HG02642 (cell line): Measurements from ENCODE around the gene MYO6.

Experiments used
- ATAC-seq: cut with Tn5 transposase; IDR thresholded peaks from one replicate; pipeline ENCODE4 v1.9.1; 2021; ENCODE audit warnings: mild to moderate bottlenecking; ENCODE audit not compliant: unreplicated experiment, poor library complexity

Gene MYO6

DNA sequence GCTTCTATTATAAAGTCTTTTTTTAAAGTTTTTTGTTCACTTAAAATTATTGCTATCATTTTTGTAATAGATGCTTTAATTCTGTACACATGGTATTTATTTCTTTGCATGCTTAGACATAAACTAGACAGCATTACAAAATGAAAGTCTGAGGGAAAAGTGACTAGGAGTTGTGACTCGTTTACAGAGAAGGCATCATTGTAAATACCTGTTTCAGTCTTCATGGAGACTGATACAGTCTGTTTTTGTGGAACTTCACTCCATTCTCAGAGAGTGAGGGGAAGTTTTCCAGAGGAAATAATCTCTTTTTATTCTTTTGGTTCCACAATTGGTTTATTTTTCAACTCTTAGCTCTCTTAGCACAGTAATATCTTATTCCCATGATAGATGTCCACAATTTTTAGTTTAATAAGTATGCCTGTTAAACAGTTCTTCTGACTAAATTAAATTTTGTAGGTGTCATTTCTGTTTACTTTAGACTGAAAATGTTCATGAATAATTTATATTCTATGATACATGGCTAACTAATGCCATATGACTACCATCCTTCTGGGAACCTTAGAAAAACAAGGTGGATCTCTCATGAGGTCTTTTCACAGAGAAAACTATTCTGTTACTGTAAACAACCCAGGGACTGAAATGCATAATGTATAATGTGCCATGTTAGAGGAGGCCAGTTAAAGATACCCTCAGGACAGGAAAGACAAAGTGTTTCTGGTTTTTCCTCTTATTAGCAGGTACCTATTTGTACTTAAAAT is 69.2 kb downstream of the MYO6 start:
- ATAC-seq: no peak

DNA sequence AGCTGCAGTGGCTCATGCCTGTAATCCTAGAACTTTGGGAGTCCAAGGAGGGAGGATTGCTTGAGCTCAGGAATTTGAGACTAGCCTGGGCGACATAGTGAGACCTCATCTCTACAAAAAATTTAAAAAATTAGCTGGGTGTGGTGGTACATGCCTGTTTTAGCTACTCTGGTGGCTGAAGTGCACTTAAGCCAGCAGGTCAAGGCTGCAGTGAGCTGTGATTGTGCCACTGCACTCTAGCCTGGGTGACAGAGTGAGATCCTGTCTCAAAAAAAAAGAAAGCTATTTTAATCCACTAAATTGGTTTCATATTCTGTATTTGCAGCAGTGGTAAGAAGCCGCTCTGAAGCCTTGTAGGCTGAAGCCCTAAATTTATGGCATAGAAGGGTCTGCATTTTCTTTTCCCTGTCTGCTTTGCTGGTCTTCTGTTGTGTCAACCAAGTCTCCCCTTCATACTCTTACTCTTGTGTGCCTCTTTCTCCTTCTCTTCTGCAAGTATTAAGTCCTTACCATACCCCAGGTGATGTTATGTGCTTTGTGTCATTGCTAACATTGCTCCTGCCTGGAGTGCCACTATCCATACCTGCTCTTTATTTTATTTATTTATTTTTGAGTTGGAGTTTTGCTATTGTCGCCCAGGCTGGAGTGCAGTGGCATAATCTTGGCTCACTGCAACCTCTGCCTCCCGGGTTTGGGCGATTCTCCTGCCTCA is 70.9 kb downstream of the MYO6 start:
- ATAC-seq: no peak

DNA sequence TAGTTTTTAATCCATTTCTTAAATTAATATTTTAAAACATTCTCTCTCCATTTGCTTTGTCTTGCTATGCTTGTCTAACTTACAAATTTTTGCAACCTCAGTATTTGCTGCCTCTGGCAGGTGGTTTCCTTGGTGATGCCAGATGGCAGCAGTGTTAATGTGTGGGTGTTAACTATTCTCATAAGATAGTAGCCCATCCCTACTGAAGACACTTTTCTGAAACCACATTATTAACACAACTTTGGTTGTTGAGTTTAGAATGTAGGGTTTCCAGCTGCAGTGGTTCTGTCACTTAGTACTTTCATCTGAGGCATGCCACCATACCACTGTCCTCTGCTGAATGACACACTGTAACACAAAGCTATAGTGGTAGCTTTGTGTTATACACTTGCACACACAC is 75.1 kb downstream of the MYO6 start:
- ATAC-seq: peak; percentile 88

DNA sequence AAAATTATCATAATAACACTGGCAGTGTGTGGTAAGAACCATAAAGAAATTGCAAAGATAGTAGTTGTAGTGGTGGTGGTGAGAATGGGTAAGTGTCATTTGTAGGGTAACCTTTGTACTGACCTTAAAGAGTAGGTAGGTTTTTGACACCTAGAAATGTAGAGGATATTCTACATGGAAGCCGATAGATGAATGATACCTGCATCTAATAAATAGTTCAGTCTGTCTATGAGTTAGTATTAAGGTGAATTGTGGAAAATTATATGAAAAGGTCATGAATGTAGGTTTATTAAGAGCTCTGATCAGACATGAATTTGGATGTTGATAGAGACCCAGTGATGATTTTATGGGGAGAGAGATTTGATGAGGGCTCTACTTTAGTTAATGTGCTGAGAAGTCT is 78.1 kb downstream of the MYO6 start:
- no peak for ATAC-seq

DNA sequence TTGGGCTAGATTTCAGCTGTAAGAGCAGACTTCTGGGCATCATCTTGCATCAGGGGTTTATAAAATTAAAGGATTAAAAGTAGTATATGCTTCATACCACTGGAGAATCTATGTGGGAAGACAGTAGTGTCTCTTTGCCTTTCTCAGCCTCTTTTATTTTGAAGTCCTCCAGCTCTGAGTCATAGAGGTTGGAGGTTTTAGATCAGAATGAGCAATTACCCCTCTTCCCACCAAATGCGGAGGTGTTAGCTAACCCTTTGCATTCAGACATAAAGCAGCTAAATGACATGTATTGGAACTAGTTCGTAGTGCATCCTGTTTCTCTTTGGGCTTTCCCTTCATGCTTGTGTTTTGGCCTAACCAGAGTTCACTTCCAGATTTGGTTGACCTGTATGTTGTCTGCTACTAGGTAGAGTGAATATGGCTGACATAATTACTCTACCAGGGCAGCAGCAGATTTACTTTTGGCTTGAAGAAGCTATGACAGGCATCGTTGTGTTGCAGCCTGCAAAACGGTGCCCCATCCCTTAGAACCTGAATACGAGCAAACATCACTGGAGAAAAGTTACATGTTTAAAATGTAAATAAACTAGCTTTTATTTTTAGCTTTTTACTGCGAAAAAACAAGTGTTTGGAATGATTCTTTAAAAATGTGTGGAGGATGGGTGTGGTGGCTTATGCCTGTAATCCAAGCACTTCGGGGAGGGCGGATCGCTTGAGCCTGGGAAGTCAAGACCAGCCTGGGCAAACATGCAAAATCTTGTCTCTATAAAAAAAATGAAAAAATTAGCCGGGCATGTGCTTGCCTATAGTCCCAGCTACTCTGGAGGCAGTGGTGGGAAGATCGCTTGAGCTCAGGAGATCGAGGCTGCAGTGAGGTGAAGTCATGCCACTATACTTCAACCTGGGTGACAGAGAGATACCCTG is 82.2 kb downstream of the MYO6 start:
- ATAC-seq: peak; percentile 90

DNA sequence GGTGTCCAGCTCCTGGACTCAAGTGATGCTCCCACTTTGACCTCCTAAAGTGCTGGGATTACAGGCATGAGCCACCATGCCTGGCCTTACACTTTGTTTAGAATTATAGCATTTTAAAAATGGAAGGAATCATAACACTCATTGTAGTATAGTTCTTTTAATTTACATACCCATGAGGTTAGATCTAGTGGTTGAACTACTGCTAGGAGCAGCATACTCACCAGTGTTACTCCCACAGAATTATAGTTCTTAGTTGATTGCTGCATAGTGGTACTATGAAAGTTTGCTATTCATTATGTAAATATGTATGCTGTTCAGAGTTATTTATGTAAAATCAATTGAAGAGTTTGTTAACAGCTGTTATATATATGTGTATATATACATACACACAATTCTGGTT is 85.4 kb downstream of the MYO6 start:
- ATAC-seq: no peak

DNA sequence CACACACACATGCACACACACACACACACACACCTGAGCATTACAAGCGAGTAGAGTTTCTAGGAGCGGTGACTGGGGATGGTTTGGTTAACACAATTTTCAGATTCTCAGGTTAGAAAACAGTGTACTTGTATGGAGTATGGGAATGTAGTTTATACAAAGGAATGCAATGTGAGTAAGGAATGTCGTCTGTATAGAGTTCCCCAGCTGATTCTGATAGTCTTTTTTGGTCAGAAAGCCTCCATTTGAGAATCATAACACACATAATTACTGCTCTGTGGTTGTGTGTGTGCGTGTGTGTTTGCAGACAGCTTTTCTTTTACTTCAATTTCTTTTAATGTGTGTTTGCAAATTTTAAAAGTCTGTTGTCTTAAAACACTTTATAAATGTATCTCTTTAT is 93.2 kb downstream of the MYO6 start:
- ATAC-seq: no peak

DNA sequence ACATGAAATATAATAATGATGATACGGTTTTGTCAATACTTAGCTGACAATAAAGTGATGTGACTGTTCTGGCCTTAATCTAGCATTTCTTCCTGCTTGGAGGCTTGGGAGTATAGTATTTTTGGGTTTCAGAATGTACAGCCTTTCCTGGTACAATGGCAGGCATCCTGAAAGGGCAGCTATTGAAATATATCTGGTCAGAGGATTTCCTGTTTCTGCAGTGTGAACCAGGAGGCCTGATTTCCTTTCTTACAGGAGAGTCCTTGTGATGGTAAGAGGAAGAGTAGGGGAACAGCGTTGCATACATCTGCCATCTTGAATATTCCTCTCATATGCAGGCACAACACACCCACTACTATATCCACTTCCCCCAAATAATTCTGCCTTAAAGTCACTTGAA is 93.7 kb downstream of the MYO6 start:
- ATAC-seq: no peak

DNA sequence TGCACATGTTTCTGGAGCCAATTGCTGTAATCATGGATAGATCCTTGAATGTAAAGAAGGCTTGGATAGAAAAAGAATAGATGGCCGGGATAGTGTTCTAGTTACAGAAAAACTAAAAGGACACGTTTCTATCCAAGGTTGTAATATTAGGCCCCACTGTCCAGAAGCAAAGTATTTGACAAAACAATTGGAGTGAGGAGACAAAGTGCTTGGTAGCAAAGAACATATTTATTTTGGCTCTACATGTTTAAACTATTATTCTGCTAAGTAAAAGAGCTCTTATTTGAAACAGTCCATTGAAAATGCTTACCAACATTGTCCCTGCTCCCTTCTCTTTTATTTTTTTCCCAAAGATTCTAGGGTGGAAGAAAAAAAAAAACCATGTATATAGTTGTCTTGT is 94.4 kb downstream of the MYO6 start:
- ATAC-seq: no peak

DNA sequence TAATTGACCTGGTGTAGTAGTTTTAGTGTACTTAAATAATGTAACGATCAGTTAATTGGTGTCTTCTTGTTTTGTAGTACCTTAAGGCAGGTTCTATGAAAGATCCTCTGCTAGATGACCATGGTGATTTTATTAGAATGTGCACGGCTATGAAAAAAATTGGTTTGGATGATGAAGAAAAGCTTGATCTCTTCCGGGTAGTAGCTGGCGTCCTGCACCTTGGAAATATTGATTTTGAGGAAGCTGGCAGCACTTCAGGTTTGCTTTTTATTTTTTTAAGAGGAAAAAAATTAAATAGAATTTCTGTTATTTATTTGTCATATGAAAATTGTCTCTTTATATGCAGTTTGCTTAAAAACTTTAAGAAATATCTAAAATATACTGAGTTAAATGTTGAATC is 99.2 kb downstream of the MYO6 start:
- no peak for ATAC-seq

DNA sequence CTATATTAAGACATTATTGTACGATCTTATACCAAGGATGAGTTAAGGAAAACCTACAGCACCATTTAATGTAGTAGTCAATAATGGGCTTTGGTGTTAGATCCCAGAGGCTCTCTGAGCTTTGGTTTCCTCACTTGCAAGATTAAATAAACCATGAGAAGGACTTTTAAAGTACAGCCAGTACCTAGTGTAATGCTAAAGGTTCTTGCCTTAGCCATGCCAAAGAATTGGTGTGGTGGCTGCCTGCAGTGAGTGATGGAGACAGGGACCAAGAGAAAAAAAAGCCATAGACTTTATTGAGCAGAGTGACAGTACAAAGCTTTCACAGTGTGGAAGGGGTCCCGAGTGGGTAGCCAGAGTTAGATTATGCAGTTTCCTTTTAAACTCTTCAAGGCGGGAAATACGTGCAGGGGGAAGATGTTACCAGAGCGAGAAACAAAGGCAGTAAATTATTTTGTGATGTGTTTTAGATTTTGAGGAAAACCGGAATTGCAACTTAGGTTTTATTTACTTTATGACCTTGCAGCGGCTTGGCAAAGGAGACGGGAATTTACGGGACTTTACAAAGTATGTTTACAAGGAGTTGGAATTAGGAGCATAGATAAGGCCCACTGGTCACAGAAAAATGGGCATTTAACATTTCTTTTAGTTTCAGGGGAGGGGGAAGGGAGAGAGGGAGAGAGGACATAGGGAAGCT is 100.4 kb downstream of the MYO6 start:
- no peak for ATAC-seq

DNA sequence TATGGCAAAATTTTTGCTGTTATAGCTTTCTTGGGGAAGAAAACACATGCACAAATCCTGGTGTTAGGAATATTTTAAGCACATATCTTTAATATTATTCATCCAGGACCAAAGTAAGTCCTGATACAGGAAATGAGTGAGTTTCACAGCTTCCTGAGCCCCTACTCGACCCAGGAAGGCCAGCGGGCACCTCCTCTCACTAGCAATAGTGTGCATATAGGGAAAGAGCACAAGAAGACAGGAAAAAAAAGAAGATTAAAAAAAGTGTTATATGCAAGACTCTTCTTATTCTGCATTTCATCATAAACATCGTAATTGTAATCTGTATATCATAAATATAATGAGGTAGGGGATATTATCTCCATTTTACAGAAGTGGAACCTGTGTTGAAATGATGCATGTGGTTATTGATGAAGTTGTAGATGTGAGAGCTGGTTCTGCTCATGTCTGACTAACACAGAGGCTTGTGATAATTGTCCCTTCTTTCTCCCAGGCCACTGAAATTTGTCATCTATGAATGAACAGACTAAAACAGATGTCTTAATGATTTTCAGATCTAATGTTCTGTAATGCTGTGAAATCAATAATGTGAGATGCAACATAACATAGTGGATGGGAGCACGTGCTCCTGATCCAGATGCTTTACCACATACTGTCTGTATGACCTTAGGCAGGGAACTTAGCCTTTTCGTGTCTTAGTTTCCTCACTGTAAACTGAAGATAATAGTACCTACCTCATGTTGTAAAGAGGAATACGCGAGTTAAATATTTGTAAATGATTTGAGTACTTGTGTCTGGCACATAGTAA is 101.2 kb downstream of the MYO6 start:
- no peak for ATAC-seq

DNA sequence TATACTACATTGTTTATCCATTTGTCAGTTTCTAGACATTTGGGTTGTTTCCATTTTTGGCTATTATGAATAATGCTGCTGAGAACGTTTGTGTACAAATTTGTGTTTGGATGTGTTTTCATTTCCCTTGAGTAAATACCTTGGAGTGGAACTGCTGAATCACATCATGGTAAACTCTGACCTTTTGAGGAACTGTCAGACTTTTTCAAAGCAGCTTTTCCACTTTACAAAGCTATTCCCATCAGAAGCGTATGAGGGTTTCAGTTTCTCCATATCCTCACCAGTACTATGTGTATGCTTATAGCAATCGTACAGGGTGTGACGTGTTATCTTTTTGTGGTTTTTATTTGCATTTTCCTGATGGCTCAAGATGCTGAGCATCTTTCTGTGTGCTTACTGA is 103.7 kb downstream of the MYO6 start:
- ATAC-seq: no peak

DNA sequence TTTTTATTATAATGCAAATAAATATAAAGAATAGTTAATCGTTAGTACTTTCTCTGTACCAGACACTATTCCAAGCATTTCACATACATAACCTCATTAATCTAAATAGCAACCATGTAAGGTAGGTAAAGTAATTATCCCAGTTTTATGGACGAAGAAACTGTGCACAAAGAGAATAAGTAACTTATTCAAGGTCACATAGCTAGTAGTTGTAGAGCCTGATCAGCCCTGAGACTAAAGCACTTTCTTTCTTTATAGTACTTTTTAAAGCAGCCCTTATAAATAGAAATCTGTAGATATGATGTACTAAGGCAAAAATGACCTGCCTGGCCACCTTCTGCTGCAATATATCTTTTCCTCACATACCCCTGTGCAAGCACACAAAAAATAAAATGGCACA is 104.8 kb downstream of the MYO6 start:
- ATAC-seq: no peak

DNA sequence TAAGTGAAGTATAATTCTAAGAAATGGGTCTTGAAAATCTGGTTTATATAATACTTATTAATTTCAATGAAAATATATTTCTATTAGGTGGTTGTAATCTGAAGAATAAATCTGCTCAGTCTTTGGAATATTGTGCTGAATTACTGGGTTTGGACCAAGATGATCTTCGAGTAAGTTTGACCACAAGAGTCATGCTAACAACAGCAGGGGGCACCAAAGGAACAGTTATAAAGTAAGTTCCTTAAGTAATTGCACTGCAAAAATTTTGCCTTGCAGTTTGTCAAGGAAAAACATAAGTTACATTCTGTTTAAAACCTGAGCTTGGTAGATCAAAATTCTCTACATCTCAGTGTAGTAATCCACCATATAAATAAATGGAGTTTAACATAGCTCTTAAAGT is 106.0 kb downstream of the MYO6 start:
- ATAC-seq: peak; percentile 65

DNA sequence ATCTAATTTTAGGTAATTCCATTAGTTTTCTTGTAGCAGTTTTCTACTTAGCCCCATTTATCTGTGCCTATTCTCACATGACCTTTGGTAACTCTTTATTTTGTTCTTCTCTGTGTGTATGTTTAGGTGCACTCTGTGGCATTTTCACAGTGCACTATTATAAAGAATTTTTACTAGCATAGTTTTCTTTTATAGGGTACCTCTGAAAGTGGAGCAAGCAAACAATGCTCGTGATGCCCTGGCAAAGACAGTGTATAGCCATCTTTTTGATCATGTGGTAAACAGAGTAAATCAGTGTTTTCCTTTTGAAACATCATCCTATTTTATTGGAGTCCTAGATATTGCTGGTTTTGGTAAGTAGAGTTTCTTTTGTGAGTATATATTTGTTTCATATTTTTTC is 107.9 kb downstream of the MYO6 start:
- ATAC-seq: no peak

DNA sequence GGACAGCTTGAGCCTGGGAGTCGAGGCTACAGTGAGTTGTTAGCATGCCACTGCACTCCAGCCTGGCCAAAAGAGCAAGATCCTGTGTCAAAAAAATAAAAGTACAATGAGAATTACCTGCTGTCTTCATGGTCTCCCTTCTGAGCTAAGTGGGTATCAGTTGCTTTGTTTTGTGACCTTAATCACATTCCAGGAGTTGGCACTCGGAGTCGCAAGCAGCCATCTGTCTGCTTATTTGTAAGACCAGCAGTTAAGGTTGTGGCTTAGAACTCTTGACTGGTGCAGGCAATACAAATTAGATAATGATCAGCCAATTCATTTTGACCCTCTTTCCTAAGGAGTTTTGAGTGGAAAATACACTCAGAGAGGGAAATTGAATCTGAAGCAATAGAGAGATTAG is 114.0 kb downstream of the MYO6 start:
- no peak for ATAC-seq

DNA sequence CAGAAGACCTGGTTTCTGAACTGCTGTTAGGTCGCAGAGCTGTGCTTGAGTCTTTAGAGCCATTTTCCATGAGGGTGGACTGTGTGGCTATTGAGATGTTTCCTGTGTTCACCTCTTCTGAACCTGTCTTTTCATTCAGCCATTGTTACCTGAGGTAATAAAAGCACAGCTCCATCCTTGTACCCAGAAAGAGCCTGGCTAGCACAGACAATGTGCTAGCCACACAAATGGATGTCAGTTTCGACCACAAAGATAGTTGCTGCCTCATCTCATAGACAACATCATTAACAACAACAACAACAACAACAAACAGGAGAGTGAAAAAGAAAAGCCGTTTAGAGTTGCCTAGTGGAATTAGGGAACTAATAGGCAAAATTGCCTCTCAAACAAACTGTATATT is 114.7 kb downstream of the MYO6 start:
- ATAC-seq: no peak

DNA sequence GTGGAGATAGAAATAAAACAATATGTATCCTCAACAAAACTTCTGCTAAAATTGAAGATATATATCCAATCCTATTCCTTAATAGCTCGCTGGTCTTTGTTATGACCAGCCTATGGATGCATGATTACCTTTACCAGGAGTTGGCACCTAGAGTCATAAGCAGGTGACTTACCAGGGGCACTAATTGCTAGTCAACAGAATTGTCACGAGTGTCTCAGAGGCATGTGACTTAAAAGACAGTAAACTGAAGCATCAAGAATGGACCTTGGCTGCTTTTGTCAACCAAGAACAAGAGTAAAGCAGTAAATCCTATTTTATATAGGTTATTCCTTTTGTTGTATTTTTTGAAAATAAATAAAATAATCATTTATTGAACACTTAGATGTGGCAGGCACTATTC is 115.4 kb downstream of the MYO6 start:
- no peak for ATAC-seq

DNA sequence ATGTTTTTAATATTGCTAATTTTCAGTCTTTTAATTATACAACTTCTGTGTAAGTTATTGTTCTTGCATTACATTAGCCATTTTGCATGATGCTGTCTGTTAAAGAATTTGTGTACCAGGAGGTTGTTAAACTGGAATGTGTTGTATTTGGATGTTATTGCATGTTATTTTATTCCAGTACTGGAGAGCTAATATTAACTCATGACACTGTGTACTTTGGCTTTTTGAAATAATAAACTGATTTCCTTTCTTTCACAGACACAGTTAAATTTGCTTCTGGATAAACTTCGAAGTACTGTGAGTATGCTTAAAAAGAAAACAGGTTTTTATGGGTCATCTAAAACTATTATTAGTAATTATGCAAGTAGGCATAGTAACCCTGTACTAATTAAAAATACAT is 121.3 kb downstream of the MYO6 start:
- ATAC-seq: no peak
